Measurements from ENCODE around the gene SRR. TPM values are rescaled to one million over a fixed set of nuclear protein-coding genes. Genes with fewer than 3 reads are reported as not detected.

Gene SRR
- total and polyA plus RNA-seq, 2 donors (not counting 3 experiments of a cell fraction or from before 2014, with no cell fraction given), result 13.7 to 20.1 TPM

GRCh38 chr17:2336215-2336851 lies 32.6 kb downstream of the SRR start, which contains the start of gene TSR1:
TSR1 (minus strand) TSS chr17:2336457; CDS start chr17:2336427, 30 bp downstream.
- no TSS peak for BruUV-seq (replicated peaks)
- H3K79me2 ChIP-seq (ENCODE audit: control insufficient read depth, insufficient read depth, low read length), result peaks cover 32% of the 10 kb centered on the region
- intact Hi-C loops (cut with micrococcal nuclease) (loop anchor here (1.0 to 10.0 kb wide), 5 partner anchors 23 to 622 kb away; partner anchors contain the start of genes MNT, SMG6, SRR and TLCD2), dilution Hi-C loops (cut with MboI; ENCODE audit: extremely low pct_ligation_motif_present, low sequenced_read_pairs) (no loop called here)
- CTCF ChIA-PET, result interaction anchor here (0.7 to 5.4 kb wide), 12 partner anchors 16 to 427 kb away, joined by 3 to 42 read pairs (median 3); partner anchors contain the start of gene HIC1
- H3K27ac ChIP-seq (ENCODE audit: insufficient read depth, low read depth, low read length), result peak within 1 kb of the TSS; percentile 26
- peak within 1 kb of the TSS; percentile 75 for H3K9ac ChIP-seq (replicated peaks; ENCODE audit: extremely low read depth, insufficient read depth, low read length)
- peak within 1 kb of the TSS; percentile 82 for H2AFZ ChIP-seq (ENCODE audit: low read depth, low read length)
- peak within 1 kb of the TSS; percentile 84 for H3K4me2 ChIP-seq (ENCODE audit: insufficient read depth, low read length)
- peaks cover 16% of the 10 kb centered on the region for H3K4me1 ChIP-seq (ENCODE audit: control insufficient read depth, extremely low read depth, insufficient read depth, low read length)
- no peak for TF ChIP-seq GATA2 (IDR thresholded peaks at IDR 0.05; ENCODE audit: insufficient read depth, insufficient read length, low read depth, low read length)
- TF ChIP-seq CTCF (IDR thresholded peaks at IDR 0.05; ENCODE audit: extremely low read depth in 1 of 2, insufficient read depth in 1 of 2, low read depth in 1 of 2, low read length in 2 of 2), result peak in 1 of 2 donors; percentile 30
- TF ChIP-seq EZH2 (IDR thresholded peaks at IDR 0.05; ENCODE audit: borderline replicate concordance, low read depth, low read length, severe bottlenecking), result no peak
- no peak for TF ChIP-seq FOS (IDR thresholded peaks at IDR 0.05; ENCODE audit: borderline replicate concordance, insufficient read depth, low read length)
- TF ChIP-seq JUN (IDR thresholded peaks at IDR 0.05; ENCODE audit: borderline replicate concordance, insufficient read depth, insufficient read length, low read depth), result no peak
- peak; percentile 77 for TF ChIP-seq MYC (IDR thresholded peaks at IDR 0.05; ENCODE audit: low read depth, low read length)
- TF ChIP-seq POLR2A (IDR thresholded peaks at IDR 0.05; ENCODE audit: low read depth, low read length), result peak; percentile 95
- TF ChIP-seq, protein P1, sequence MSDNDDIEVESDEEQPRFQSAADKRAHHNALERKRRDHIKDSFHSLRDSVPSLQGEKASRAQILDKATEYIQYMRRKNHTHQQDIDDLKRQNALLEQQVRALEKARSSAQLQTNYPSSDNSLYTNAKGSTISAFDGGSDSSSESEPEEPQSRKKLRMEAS (IDR thresholded peaks at IDR 0.05; ENCODE audit: insufficient read depth, insufficient read length), result peak; percentile 76
- TF ChIP-seq POLR2AphosphoS5 (IDR thresholded peaks at IDR 0.05; ENCODE audit: insufficient read depth, low read depth, low read length), result peak; percentile 86
- H4K20me1 ChIP-seq (replicated peaks; ENCODE audit: control insufficient read depth, extremely low read depth, insufficient read depth, low read length), result no peaks in the 10 kb centered on the region
- DNase-seq (ENCODE audit: low read depth, low spot score) (peak; percentile 92), FAIRE-seq (peak; percentile 95)
- H3K9me1 ChIP-seq (replicated peaks; ENCODE audit: control insufficient read depth, extremely low read depth, insufficient read depth, low read length), result no peaks in the 10 kb centered on the region
- H3K27me3 ChIP-seq (ENCODE audit: control insufficient read depth in 2 of 2, insufficient read depth in 2 of 2, low read length in 2 of 2), result no peaks in the 10 kb centered on the region
- no peaks in the 10 kb centered on the region for H3K9me3 ChIP-seq (replicated peaks; ENCODE audit: control insufficient read depth, insufficient read depth, low read length)
- peak within 1 kb of the TSS; percentile 56 to 85 (median 72) for H3K4me3 ChIP-seq (replicated peaks in 1 of 3; ENCODE audit: insufficient read depth in 1 of 3, low read depth in 1 of 3, low read length in 3 of 3)
- POLR2A ChIA-PET, result interaction anchor here (0.9 to 1.5 kb wide), 3 partner anchors 9 to 65 kb away, joined by 3 to 5 read pairs (median 4); no protein-coding TSS in a partner anchor
- H3K36me3 ChIP-seq (ENCODE audit: control insufficient read depth in 2 of 2, extremely low read depth in 1 of 2, insufficient read depth in 2 of 2, low read length in 2 of 2), result peaks cover 9 to 15% of the 10 kb centered on the region in 2 experiments

All from endothelial cell of umbilical vein (primary cell).